Suprapubic skin (tissue), 4 donors: ENCODE results near the gene CCDC28A. TPM values are rescaled to one million over a fixed set of nuclear protein-coding genes. Genes with fewer than 3 reads are reported as not detected.

Experiments used
- DNase-seq, 2 donors: peaks; one replicate each; pipeline ENCODE4 v3.0.0-alpha.2; 2019; ENCODE audit warnings: low spot score in 2 of 2
- H3K27ac ChIP-seq: fragments of 200-600 bp; sonication (generic); one replicate; pipeline ENCODE4 v1.5.1; 2019
- H3K27me3 ChIP-seq: fragments of 200-600 bp; sonication (generic); one replicate; pipeline ENCODE4 v1.5.1; 2019
- H3K36me3 ChIP-seq: fragments of 200-600 bp; sonication (generic); one replicate; pipeline ENCODE4 v1.5.1; 2019
- H3K4me1 ChIP-seq: fragments of 200-600 bp; sonication (generic); one replicate; pipeline ENCODE4 v1.5.1; 2019
- H3K4me3 ChIP-seq: fragments of 200-600 bp; sonication (generic); one replicate; pipeline ENCODE4 v1.5.1; 2019; ENCODE audit warnings: mild to moderate bottlenecking
- H3K9me3 ChIP-seq: fragments of 200-600 bp; sonication (generic); one replicate; pipeline ENCODE4 v1.5.1; 2019
- EP300 ChIP-seq: sonication (generic); formaldehyde crosslinking; IDR thresholded peaks from one replicate; pipeline ENCODE4 v1.6.1; 2017; ENCODE audit warnings: antibody characterized with exemption
- POLR2A ChIP-seq, 2 donors: fragments of 450-650 bp; IDR thresholded peaks; one replicate each; pipeline ENCODE4 v1.6.1; 2017; ENCODE audit warnings: antibody characterized with exemption in 2 of 2, mild to moderate bottlenecking in 2 of 2, moderate library complexity in 2 of 2
- POLR2AphosphoS5 ChIP-seq, 3 donors: sonication (generic); formaldehyde crosslinking; IDR thresholded peaks; one replicate each; pipeline ENCODE4 v1.6.1; 2017; ENCODE audit warnings: antibody characterized with exemption in 3 of 3
- WGBS: methylation state at CpG from one replicate; pipeline ENCODE4 v1.1.5; 2018; 5-methylcytosine and 5-hydroxymethylcytosine counted together
- total RNA-seq, 4 donors: library from RNA; depleted of rRNA; stranded (reverse); fragments of >200 nt; gene quantifications; one replicate each; pipeline ENCODE4 v1.1.0, GENCODE V29; 2016
- TF ChIP-seq, protein P1 (sequence below), 2 donors: fragments of 200-600 bp in 1 of 2; fragments of 450-650 bp in 1 of 2; sonication (generic) in 1 of 2; IDR thresholded peaks; one replicate each; pipeline ENCODE4 v1.5.1; 2016 to 2019; ENCODE audit warnings: antibody characterized with exemption in 2 of 2, mild to moderate bottlenecking in 1 of 2, moderate library complexity in 1 of 2

CCDC28A gene
- total RNA-seq, 4 donors from 2014 or later: 7.9 to 15.6 (median 13.2) TPM

DNA sequence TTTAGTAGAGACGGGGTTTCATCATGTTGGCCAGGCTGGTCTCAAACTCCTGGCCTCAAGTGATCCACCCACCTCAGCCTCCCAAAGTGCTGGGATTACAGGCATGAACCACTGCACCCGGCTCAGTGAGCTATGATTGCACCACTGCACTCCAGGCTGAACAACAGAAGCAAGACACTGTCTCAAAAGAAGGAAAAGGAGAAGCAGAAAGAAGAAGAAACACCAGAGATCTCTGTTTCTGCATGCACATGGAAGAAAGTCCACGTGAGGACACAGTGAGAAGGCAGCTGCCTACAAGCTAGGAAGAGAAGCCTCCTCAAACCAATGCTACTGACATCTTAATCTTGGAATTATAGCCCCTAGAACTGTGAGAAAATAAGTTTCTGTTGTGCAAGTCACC is 38.3 kb downstream of the CCDC28A start:
- DNase-seq: no peak
- 89% methylated on average over 3 of the region's 3 CpGs for WGBS
- TF ChIP-seq EP300 (no peak), POLR2AphosphoS5 (IDR thresholded peaks at IDR 0.05) (no peak), POLR2A (IDR thresholded peaks at IDR 0.05) (no peak)
- TF ChIP-seq, protein P1, sequence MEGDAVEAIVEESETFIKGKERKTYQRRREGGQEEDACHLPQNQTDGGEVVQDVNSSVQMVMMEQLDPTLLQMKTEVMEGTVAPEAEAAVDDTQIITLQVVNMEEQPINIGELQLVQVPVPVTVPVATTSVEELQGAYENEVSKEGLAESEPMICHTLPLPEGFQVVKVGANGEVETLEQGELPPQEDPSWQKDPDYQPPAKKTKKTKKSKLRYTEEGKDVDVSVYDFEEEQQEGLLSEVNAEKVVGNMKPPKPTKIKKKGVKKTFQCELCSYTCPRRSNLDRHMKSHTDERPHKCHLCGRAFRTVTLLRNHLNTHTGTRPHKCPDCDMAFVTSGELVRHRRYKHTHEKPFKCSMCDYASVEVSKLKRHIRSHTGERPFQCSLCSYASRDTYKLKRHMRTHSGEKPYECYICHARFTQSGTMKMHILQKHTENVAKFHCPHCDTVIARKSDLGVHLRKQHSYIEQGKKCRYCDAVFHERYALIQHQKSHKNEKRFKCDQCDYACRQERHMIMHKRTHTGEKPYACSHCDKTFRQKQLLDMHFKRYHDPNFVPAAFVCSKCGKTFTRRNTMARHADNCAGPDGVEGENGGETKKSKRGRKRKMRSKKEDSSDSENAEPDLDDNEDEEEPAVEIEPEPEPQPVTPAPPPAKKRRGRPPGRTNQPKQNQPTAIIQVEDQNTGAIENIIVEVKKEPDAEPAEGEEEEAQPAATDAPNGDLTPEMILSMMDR (IDR thresholded peaks at IDR 0.05): no peak
- Histone ChIP-seq H3K4me3 (no peak overlapping the region), H3K27me3 (no peaks in the 10 kb centered on the region), H3K9me3 (no peaks in the 10 kb centered on the region), H3K4me1 (peaks cover 5% of the 10 kb centered on the region), H3K36me3 (no peaks in the 10 kb centered on the region), H3K27ac (no peak overlapping the region)

DNA sequence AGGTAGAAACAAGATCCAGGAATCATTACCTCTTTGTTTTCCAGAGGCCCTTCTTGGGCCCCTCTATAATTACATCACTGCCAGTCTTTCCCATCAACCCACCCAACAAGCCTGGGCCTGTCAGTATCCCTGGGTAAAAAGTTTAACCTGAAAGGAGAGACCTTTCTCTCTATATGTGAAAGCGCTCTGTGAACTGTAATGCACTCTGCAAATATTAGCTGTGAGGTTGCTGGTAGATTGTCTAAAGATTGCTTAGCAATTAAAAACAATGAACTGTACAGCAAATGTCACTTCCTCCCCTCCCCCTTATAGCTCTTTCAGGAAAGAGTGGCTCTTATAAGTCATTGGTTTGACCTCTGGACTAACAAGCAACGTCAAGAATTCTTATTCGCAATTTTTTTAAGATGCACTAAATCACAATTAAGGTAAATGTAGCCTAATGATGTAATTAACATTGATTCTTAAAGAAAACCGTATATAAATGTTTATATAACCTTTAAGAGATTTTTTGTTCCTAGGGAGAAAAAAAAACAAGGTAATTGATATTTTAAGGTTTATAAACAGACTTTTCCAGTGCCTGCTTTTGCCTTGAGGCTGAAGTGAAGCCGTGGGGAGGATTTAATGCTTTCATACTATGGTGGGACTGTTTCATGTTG is 40.7 kb downstream of the CCDC28A start:
- H3K36me3 ChIP-seq: no peaks in the 10 kb centered on the region
- peaks cover 23% of the 10 kb centered on the region for H3K4me1 ChIP-seq
- no peaks in the 10 kb centered on the region for H3K27me3 ChIP-seq
- no peak overlapping the region for H3K4me3 ChIP-seq
- H3K9me3 ChIP-seq: no peaks in the 10 kb centered on the region
- DNase-seq: no peak
- no peak for TF ChIP-seq POLR2AphosphoS5 (IDR thresholded peaks at IDR 0.05)
- TF ChIP-seq POLR2A (IDR thresholded peaks at IDR 0.05): no peak
- TF ChIP-seq, protein P1 (IDR thresholded peaks at IDR 0.05): no peak
- TF ChIP-seq EP300: no peak
- H3K27ac ChIP-seq: no peak overlapping the region
- WGBS: 65% methylated on average over 5 of the region's 5 CpGs

DNA sequence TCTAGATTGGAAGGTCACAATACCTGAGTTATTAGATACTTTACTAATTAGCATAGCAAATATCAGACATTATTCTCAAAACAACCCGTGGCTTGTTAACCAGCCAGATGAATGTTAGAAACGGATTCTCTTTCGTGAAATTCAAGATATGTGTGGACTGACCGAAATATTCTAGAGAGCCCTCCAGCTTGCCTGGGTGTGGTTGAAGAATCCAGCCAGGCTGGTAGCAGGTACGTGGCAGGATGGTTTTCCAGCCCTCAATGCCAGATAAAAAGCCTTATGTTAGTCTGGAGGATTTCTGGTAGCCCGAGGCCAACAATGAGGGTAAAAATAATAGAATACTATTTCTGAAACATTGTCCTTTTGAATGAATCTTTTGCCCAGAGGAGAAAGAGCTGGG is 41.7 kb downstream of the CCDC28A start:
- H3K9me3 ChIP-seq: no peaks in the 10 kb centered on the region
- no peaks in the 10 kb centered on the region for H3K27me3 ChIP-seq
- DNase-seq: no peak
- no peak overlapping the region for H3K27ac ChIP-seq
- no peak for TF ChIP-seq EP300
- TF ChIP-seq, protein P1 (IDR thresholded peaks at IDR 0.05): no peak
- no peak for TF ChIP-seq POLR2AphosphoS5 (IDR thresholded peaks at IDR 0.05)
- TF ChIP-seq POLR2A (IDR thresholded peaks at IDR 0.05): no peak
- 49% methylated on average over 6 of the region's 6 CpGs for WGBS
- H3K4me1 ChIP-seq: peaks cover 30% of the 10 kb centered on the region
- no peak overlapping the region for H3K4me3 ChIP-seq
- no peaks in the 10 kb centered on the region for H3K36me3 ChIP-seq

DNA sequence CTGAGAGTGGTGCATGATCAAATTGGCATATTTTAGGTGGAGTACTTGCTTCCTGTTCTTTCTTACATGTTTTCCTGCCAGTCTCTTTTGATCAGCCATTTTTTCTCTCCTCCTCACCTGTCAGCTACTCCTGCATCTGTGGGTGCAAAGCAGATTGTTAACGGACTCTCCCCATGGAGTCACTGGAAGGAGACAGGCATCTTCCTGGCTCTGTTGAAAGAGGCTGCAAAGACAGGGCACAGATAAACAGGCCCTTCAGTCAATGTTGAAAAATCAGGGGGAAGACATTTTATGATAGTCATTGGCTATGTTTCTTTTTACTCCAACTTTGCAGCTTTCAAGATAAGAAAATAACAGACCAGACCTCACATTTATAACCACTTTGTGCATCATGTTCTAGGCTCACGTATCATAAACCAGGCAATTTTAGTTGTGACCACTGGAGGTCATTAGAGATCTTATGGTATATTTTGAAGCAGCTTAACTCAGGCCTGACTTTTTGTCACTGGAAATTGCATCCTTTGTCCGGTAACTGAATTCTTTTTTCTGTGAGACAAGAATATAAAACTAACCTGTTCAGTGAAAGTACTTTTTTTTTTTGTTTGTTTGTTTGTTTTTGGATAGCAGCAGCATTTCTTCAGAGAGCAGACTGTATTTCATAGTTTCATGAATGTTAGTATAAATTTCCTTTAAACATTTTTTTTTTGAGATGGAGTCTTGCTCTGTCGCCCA is 42.4 kb downstream of the CCDC28A start:
- WGBS: 32% methylated on average over 4 of the region's 4 CpGs
- TF ChIP-seq, protein P1 (IDR thresholded peaks at IDR 0.05): peak; percentile 52 to 64
- TF ChIP-seq POLR2A (IDR thresholded peaks at IDR 0.05): no peak
- H3K27ac ChIP-seq: no peak overlapping the region

DNA sequence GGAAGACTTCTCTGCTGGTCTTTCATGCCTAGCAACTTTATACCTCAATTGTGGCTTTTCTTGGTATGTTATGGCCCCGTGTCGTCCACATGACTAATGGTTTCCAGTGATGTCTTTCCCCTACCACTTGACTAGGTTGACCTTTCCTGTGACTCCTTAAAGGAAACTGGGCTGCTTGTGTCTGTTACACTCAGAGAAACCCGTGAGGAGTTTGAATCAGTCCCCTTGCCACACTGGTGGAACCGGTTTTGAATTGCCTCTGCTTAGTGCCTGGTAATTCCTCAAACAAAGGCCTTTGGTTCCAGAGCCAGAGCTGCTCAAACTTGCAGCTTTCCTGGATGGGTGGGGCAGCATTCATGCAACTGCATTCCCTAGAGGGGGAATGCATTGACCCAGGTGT is 44.2 kb downstream of the CCDC28A start:
- DNase-seq: peak in 1 of 2 donors; percentile 79
- no peaks in the 10 kb centered on the region for H3K36me3 ChIP-seq
- H3K27ac ChIP-seq: peak overlapping the region; percentile 90
- H3K4me1 ChIP-seq: peaks cover 34% of the 10 kb centered on the region
- WGBS: 40% methylated on average over 4 of the region's 4 CpGs
- peak; percentile 4 to 88 (median 84) for TF ChIP-seq POLR2AphosphoS5 (IDR thresholded peaks at IDR 0.05)
- TF ChIP-seq EP300: no peak
- H3K27me3 ChIP-seq: no peaks in the 10 kb centered on the region
- no peak overlapping the region for H3K4me3 ChIP-seq
- H3K9me3 ChIP-seq: no peaks in the 10 kb centered on the region

More for the DNA sequence above, 42.4 kb downstream of the CCDC28A start:
- Histone ChIP-seq H3K9me3 (no peaks in the 10 kb centered on the region), H3K4me1 (peaks cover 34% of the 10 kb centered on the region), H3K4me3 (no peak overlapping the region), H3K36me3 (no peaks in the 10 kb centered on the region), H3K27me3 (no peaks in the 10 kb centered on the region)
- DNase-seq: no peak
